HL-60 (cell line): ENCODE measurements around the gene ITGB2.

ENCODE experiments used
- GABPA ChIP-seq: IDR thresholded peaks from 2 replicates; pipeline ENCODE4 v1.6.1; 2012; ENCODE audit warnings: low read depth
- POLR2AphosphoS5 ChIP-seq: IDR thresholded peaks from 2 replicates; pipeline ENCODE4 v1.6.1; 2012; ENCODE audit warnings: low read depth
- TF ChIP-seq, protein P1 (sequence below): IDR thresholded peaks from one replicate; pipeline ENCODE4 v1.5.1; 2011; ENCODE audit warnings: low read length, control low read depth, inconsistent platforms; ENCODE audit not compliant: insufficient read depth
- TF ChIP-seq, protein P2 (sequence below): IDR thresholded peaks from 2 replicates; pipeline ENCODE4 v1.6.1; 2012; ENCODE audit warnings: low read depth; ENCODE audit not compliant: insufficient replicate concordance

DNA sequence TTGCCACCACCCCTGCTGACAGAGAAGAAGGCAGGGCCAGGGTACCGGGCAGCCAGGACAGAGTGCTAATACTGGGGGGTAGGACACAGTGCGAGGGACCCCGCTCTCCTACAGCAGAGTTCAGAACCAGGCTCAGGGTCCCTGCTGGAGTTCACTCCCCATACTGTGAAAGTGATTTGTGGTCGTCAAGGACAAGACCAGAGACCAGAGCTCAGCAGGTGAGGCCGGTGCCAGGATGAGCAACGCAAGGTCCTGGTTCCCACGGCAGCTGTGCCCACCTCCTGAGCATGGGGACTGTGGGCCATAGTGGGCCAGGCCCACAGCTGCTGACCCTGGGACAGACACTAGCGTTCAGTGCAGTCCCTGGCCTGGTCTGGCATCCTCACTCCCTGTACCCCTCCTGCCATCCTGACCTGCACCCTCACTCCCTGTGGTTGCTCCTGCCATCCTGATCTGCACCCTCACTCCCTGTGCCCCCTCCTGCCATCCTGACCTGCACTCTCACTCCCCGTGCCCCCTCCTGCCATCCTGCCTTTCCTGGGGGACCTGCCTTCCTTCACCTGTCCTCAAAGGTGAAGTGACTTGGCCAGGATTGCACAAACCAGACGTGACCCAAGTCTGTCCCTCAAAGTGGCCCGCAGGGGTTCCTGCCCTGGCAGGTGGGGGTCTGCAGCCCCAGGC, 33.4 kb downstream of the ITGB2 start:
- TF ChIP-seq, protein P1, sequence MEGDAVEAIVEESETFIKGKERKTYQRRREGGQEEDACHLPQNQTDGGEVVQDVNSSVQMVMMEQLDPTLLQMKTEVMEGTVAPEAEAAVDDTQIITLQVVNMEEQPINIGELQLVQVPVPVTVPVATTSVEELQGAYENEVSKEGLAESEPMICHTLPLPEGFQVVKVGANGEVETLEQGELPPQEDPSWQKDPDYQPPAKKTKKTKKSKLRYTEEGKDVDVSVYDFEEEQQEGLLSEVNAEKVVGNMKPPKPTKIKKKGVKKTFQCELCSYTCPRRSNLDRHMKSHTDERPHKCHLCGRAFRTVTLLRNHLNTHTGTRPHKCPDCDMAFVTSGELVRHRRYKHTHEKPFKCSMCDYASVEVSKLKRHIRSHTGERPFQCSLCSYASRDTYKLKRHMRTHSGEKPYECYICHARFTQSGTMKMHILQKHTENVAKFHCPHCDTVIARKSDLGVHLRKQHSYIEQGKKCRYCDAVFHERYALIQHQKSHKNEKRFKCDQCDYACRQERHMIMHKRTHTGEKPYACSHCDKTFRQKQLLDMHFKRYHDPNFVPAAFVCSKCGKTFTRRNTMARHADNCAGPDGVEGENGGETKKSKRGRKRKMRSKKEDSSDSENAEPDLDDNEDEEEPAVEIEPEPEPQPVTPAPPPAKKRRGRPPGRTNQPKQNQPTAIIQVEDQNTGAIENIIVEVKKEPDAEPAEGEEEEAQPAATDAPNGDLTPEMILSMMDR = no peak
- TF ChIP-seq, protein P2, sequence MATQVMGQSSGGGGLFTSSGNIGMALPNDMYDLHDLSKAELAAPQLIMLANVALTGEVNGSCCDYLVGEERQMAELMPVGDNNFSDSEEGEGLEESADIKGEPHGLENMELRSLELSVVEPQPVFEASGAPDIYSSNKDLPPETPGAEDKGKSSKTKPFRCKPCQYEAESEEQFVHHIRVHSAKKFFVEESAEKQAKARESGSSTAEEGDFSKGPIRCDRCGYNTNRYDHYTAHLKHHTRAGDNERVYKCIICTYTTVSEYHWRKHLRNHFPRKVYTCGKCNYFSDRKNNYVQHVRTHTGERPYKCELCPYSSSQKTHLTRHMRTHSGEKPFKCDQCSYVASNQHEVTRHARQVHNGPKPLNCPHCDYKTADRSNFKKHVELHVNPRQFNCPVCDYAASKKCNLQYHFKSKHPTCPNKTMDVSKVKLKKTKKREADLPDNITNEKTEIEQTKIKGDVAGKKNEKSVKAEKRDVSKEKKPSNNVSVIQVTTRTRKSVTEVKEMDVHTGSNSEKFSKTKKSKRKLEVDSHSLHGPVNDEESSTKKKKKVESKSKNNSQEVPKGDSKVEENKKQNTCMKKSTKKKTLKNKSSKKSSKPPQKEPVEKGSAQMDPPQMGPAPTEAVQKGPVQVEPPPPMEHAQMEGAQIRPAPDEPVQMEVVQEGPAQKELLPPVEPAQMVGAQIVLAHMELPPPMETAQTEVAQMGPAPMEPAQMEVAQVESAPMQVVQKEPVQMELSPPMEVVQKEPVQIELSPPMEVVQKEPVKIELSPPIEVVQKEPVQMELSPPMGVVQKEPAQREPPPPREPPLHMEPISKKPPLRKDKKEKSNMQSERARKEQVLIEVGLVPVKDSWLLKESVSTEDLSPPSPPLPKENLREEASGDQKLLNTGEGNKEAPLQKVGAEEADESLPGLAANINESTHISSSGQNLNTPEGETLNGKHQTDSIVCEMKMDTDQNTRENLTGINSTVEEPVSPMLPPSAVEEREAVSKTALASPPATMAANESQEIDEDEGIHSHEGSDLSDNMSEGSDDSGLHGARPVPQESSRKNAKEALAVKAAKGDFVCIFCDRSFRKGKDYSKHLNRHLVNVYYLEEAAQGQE = no peak
- TF ChIP-seq POLR2AphosphoS5 (no peak), GABPA (no peak)
